ENCODE measurements around the gene DMRTA1.
"Not testable (repeated sequence)": the region's sequence is repeated elsewhere in the genome, so short reads cannot be mapped to it uniquely, and the experiment has no call there.

DMRTA1 gene

DNA sequence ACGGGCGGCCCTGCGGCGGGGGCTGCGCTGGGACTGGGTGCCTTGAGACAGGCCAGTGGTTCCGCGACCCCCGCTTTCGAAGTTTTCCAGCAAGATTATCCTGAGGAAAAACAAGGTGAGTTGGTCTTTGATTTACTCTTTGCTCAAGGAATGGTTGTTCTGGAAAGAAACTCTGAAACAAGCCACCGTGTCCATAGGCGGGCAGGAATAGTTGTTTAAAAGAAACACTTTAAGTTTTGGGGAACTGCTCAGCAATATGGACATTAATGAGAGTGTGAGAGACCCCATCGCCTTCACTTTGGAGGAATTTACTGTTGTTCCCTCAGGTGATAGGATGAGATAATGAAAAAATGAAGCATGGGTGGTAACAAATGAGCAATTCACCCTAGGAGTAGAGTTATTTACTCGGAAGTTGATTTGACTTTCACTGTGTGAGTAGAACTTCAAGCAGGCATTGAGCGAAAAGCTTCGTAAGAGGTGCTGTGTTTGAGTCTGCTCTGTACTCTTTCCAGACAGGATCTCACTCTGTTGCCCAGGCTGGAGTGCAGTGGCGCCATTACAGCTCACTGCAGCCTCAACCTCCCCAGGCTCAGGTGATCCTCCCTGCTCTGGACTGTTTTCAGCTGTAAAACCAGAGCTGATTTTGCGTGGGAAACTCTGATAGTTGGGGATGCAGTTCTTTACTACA lies 1.1 kb downstream of the DMRTA1 start:
- ATAC-seq (no peak), DNase-seq (ENCODE audit: low spot score in 2 of 2) (no peak)
- peaks cover 5% of the 10 kb centered on the region for H3K4me1 Mint-ChIP-seq
- H3K9me3 Mint-ChIP-seq, result no peaks in the 10 kb centered on the region
- H3K27ac Mint-ChIP-seq, result no peak overlapping the region
- H3K36me3 Mint-ChIP-seq, result no peaks in the 10 kb centered on the region
- no peak overlapping the region for H3K4me3 Mint-ChIP-seq

- peaks cover 5% of the 10 kb centered on the region for H3K4me1 Mint-ChIP-seq
- H3K9me3 Mint-ChIP-seq, result no peaks in the 10 kb centered on the region
- DNase-seq (ENCODE audit: low spot score in 2 of 2), result no peak
- no peak overlapping the region for H3K4me3 Mint-ChIP-seq
- no peaks in the 10 kb centered on the region for H3K36me3 Mint-ChIP-seq
- H3K27ac Mint-ChIP-seq, result no peak overlapping the region
- ATAC-seq, result no peak
Observed at GRCh38 chr9:22449719-22450118, 3.1 kb downstream of the DMRTA1 start.

GRCh38 chr9:22452415-22453010 lies 5.9 kb downstream of the DMRTA1 start:
- peak; percentile 43 for ATAC-seq
- Mint-ChIP-seq H3K27ac (no peak overlapping the region), H3K4me3 (no peak overlapping the region), H3K4me1 (no peaks in the 10 kb centered on the region), H3K9me3 (no peaks in the 10 kb centered on the region), H3K36me3 (no peaks in the 10 kb centered on the region)
- no peak for DNase-seq (ENCODE audit: low spot score in 2 of 2)

DNA sequence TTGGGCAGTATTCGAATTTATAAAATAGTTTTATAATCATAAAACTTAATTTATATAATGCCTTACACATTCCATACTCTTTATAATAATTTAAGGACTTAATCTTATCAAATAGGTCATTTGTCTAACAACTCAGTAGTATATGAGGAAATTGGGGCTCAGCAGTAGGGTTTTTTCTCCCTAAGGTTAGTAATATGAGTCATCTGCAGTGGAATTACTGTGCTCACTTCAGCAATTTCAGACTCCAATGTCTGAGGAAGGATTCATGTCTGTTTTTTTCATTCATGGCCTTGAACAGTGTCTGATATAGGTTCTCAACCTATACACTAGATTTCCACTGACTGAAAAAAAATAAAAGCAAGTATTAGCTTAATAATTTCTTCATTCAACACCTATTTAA lies 7.4 kb downstream of the DMRTA1 start:
- Mint-ChIP-seq H3K4me1 (no peaks in the 10 kb centered on the region), H3K36me3 (no peaks in the 10 kb centered on the region), H3K27ac (no peak overlapping the region), H3K9me3 (no peaks in the 10 kb centered on the region), H3K4me3 (no peak overlapping the region)
- ATAC-seq (no peak), DNase-seq (ENCODE audit: low spot score in 2 of 2) (no peak)

DNA sequence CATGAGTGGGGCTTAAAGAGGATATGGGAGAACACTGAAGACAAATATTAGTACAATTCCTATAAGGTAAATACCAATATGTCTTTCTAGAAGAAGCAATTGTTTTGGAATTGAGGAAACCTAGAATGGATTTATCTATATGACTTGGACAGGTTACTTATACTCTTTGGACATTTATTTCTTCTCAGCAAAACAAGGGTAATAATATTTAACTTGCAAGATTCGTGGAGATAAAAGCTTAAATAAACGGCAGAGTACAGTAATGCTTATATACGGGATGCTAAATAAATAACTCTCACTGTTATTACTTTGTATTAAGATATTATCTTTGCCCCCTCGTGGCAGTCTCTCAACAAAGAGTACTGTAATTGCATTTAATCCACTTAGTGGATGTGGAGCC lies 8.6 kb downstream of the DMRTA1 start:
- Mint-ChIP-seq H3K36me3 (no peaks in the 10 kb centered on the region), H3K4me3 (no peak overlapping the region), H3K27ac (no peak overlapping the region), H3K9me3 (no peaks in the 10 kb centered on the region), H3K4me1 (no peaks in the 10 kb centered on the region)
- ATAC-seq (no peak), DNase-seq (ENCODE audit: low spot score in 2 of 2) (no peak)

DNA sequence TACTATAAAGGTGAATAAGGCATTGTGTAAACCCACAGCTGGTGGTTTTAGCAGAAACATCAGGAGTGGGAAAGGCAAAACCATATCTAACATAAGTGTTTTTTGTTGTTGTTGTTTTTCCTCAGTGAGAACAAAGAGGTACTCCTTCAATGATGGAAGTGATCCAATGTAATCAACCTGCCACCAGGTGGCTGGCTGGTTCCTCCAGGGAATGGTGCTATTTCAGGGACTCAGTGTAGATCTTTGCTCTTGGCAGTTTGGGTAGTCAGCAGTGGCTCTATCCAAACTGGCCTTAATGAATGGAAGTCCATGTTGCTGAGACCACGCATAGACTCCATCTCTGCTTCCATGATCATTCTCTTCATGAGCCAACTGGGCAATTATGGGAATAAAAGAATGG lies 10.8 kb downstream of the DMRTA1 start:
- Mint-ChIP-seq H3K9me3 (no peaks in the 10 kb centered on the region), H3K4me3 (no peak overlapping the region), H3K27ac (no peak overlapping the region), H3K36me3 (no peaks in the 10 kb centered on the region), H3K4me1 (no peaks in the 10 kb centered on the region)
- no peak for DNase-seq (ENCODE audit: low spot score in 2 of 2)
- ATAC-seq, result no peak

DNA sequence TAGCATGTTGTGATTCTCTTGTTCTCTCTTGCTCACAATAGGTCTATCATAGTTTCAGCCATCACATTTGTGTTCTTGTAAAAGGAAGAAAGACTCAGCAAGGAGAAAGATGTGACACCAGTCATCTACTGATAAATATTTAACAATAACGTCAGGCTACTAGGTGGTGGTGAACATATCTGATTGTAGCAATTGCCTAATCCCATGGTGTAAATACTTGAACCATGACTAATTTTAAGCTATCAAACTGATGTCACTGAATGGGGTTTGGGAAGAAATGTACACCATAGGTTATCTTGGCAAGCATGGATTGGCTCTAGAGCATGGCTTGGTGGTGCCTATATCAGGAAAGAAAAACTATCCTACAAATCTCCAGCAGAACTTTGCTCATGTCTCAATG lies 16.6 kb downstream of the DMRTA1 start:
- Mint-ChIP-seq H3K4me3 (no peak overlapping the region), H3K27ac (no peak overlapping the region), H3K9me3 (no peaks in the 10 kb centered on the region), H3K4me1 (no peaks in the 10 kb centered on the region), H3K36me3 (no peaks in the 10 kb centered on the region)
- ATAC-seq, result no peak
- no peak for DNase-seq (ENCODE audit: low spot score in 2 of 2)

DNA sequence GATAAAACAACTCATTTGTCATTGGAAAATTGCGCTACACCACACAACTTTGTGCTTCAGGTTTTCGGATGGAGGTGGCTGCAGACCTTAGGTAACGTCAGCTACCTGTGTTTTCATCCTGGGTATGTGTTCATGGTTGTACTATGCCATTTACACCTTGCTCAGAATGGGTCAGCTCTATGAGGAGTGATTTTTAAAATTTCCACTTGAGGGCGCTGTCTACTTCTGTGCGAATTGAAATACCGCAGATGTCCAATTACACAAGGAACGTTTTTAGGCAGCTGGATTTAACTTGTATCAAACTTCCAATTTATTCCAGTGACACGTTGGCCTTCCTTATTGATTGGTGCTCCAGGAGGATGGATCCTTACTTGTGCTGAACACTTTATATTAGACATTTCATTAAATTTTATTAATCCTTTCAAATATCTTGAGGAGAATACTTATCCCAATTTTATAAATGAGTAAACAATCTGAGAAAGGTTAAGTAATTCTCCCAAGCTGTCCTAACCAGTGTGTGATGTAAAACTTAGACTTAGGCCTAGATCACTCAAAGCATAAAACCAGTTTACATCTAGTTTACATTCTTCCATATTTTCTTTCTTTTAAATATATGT lies 23.4 kb downstream of the DMRTA1 start:
- ATAC-seq (no peak), DNase-seq (ENCODE audit: low spot score in 2 of 2) (no peak)
- Mint-ChIP-seq H3K4me3 (no peak overlapping the region), H3K27ac (no peak overlapping the region), H3K9me3 (no peaks in the 10 kb centered on the region), H3K36me3 (no peaks in the 10 kb centered on the region), H3K4me1 (no peaks in the 10 kb centered on the region)

- Mint-ChIP-seq H3K4me3 (no peak overlapping the region), H3K36me3 (no peaks in the 10 kb centered on the region), H3K27ac (no peak overlapping the region), H3K4me1 (no peaks in the 10 kb centered on the region), H3K9me3 (peaks cover 15% of the 10 kb centered on the region)
- DNase-seq (ENCODE audit: low spot score in 2 of 2) (no peak), ATAC-seq (no peak)
Observed at GRCh38 chr9:22481566-22481965, 34.9 kb downstream of the DMRTA1 start.

DNA sequence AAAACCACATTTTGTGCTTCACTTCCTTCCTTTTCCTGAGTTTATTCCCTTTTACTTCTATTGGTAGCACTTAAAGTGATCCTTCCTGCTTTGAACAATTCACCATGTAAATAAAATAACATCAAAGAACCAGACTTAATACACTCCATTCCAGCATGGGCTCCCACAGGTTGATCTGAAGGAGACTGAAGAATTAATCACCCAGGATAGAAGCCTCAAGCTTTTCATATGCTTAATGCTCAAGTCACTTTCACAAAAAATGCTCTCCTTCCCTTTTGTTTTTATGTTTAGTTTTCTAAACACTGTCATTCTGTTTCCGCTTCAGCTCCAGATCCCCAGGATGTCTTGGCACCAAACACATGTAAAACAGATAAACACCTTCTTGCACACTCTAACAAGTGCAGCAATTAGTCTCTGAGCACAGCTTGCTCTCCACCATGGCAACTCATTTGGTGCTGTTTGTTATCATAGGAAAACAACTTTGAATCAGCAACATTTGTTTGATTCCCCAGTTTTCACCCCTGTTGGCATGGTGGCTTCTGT lies 37.0 kb downstream of the DMRTA1 start:
- no peak overlapping the region for H3K27ac Mint-ChIP-seq

DNA sequence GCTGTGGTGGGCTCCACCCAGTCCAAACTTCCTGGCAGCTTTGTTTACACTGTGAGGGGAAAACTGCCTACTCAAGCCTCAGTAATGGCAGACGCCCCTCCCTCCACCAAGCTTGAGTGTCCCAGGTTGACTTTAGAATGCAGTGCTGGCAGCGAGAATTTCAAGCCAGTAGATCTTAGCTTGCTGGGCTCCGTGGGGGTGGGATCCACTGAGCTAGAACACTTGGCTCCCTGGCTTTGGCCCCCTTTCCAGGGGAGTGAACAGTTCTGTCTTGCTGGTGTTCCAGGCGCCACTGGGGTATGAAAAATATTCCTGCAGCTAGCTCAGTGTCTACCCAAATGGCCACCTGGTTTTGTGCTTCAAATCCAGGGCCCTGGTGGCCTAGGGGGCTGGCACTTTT lies 49.6 kb downstream of the DMRTA1 start:
- ATAC-seq, result not testable (repeated sequence)

More for the DNA sequence above, 37.0 kb downstream of the DMRTA1 start:
- ATAC-seq, result no peak
- DNase-seq (ENCODE audit: low spot score in 2 of 2), result no peak
- H3K9me3 Mint-ChIP-seq, result peaks cover 15% of the 10 kb centered on the region
- no peaks in the 10 kb centered on the region for H3K36me3 Mint-ChIP-seq
- no peak overlapping the region for H3K4me3 Mint-ChIP-seq
- H3K4me1 Mint-ChIP-seq, result no peaks in the 10 kb centered on the region

More for the DNA sequence above, 49.6 kb downstream of the DMRTA1 start:
- not testable (repeated sequence) for H3K4me3 Mint-ChIP-seq; H3K27ac Mint-ChIP-seq; H3K36me3 Mint-ChIP-seq; DNase-seq (ENCODE audit: low spot score in 2 of 2); H3K4me1 Mint-ChIP-seq; H3K9me3 Mint-ChIP-seq

Measured in stimulated activated effector memory CD8-positive, alpha-beta T cell treated with anti-CD3 and anti-CD28 coated beads, Interleukin-12 subunit alpha, Interleukin-12 subunit beta, amount 100 ng/mL, for 72 hours (primary cell).